Measurements from ENCODE around the gene PACS1. TPM values are rescaled to one million over a fixed set of nuclear protein-coding genes. Genes with fewer than 3 reads are reported as not detected.

Gene PACS1
- total RNA-seq, 6 experiments from 2014 or later: 5.8 to 23.7 (median 12.5) TPM

DNA sequence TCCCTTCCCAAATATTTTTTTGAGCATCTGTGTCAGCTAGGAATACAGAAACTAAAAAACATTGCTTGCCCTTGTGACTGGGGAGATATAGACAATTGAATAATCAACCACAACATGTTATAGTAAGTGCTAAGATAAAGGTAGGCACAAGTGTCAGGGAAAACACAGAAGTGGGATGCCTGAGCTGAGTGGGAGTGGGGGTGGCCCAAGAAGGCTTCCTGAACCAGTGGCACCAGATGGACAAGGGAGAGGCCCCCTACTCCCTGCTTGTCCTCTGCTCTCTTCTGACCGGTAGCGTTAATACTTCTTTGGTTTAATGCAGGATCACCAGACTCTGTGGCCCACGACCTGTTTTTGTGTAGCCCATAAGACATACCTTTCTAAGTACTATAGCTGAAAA, 48.8 kb downstream of the PACS1 start:
- Histone ChIP-seq H3K4me3 (no peak overlapping the region), H3K27me3 (no peaks in the 10 kb centered on the region), H3K9me3 (no peaks in the 10 kb centered on the region), H3K27ac (peak overlapping the region in 2 of 3 donors; percentile 29 to 40), H3K4me1 (no peaks in the 10 kb centered on the region), H3K36me3 (no peaks in the 10 kb centered on the region)
- intact Hi-C loops (cut with DNase I): no loop called here
- no peak for DNase-seq
- WGBS (ENCODE audit: insufficient coverage, low coverage, low lambda C conversion rate, missing lambda C conversion rate): 67% methylated on average over 3 of the region's 3 CpGs
- no peak for ATAC-seq
- TF ChIP-seq, protein P1, sequence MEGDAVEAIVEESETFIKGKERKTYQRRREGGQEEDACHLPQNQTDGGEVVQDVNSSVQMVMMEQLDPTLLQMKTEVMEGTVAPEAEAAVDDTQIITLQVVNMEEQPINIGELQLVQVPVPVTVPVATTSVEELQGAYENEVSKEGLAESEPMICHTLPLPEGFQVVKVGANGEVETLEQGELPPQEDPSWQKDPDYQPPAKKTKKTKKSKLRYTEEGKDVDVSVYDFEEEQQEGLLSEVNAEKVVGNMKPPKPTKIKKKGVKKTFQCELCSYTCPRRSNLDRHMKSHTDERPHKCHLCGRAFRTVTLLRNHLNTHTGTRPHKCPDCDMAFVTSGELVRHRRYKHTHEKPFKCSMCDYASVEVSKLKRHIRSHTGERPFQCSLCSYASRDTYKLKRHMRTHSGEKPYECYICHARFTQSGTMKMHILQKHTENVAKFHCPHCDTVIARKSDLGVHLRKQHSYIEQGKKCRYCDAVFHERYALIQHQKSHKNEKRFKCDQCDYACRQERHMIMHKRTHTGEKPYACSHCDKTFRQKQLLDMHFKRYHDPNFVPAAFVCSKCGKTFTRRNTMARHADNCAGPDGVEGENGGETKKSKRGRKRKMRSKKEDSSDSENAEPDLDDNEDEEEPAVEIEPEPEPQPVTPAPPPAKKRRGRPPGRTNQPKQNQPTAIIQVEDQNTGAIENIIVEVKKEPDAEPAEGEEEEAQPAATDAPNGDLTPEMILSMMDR (IDR thresholded peaks at IDR 0.05): no peak
- TF ChIP-seq POLR2A (IDR thresholded peaks at IDR 0.05): no peak

DNA sequence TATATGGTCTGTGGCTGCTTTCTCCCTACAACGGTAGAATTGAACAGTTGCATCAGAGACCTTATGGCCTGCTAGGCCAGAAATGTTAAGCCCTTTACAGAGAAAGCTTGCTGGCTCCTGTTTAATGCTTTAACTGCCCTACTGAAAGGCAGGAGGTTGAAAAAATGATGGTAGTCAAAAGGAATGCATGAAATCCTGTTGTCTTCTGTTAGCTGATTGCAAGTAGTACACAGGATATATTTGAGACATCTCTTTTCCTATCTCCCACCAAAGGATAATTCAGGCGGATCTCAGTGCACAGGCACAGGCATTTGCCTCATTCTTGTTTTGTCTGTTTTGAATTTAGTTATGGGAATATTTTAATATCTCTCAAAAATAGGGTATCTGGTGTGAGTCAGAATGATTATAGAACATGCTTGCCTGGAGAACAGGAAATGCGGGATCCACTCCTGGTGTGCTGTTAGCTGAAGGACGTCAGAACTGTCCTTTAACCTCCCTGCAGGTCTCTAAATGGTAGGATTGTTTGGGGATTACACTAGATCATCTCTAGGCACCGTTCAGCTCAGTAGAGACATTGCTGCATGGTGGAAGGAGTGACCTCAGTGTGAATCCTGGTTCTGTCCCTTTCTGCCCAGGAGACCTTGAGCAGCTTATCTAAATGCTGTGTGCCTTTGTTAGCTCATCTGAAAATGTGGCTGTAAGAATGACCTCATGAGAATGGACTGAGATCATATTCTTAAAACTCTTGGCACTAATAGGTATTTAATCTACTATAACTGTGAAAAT, 49.5 kb downstream of the PACS1 start:
- no peaks in the 10 kb centered on the region for H3K27me3 ChIP-seq
- TF ChIP-seq POLR2A (IDR thresholded peaks at IDR 0.05): no peak
- TF ChIP-seq, protein P1 (IDR thresholded peaks at IDR 0.05): no peak
- H3K4me3 ChIP-seq: no peak overlapping the region
- H3K36me3 ChIP-seq: no peaks in the 10 kb centered on the region
- no peaks in the 10 kb centered on the region for H3K9me3 ChIP-seq
- H3K4me1 ChIP-seq: no peaks in the 10 kb centered on the region
- 46% methylated on average over 5 of the region's 5 CpGs for WGBS (ENCODE audit: insufficient coverage, low coverage, low lambda C conversion rate, missing lambda C conversion rate)
- peak overlapping the region; percentile 6 to 40 (median 29) for H3K27ac ChIP-seq
- intact Hi-C loops (cut with DNase I): no loop called here
- DNase-seq (no peak), ATAC-seq (peak; percentile 48 to 85 (median 70))

DNA sequence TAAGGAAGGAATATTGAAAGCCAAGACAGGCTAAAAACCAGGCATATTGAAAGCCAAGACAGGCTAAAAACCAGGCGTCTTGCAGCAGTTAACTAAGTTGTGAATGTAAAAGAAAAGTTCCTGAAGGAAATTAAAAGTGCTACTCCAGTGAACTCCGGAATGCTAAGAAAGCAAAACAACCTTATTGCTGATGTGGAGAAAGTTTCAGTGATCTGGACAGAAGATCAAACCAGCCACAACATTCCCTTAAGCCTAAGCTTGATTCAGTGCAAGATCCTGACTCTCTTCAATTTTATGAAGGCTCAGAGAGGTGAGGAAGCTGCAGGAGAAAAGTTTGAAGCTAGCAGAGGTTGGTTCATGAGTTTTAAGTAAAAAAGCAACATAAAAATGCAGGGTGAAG, 51.4 kb downstream of the PACS1 start:
- Histone ChIP-seq H3K4me1 (no peaks in the 10 kb centered on the region), H3K4me3 (no peak overlapping the region), H3K36me3 (no peaks in the 10 kb centered on the region), H3K9me3 (no peaks in the 10 kb centered on the region), H3K27me3 (no peaks in the 10 kb centered on the region), H3K27ac (no peak overlapping the region)
- no peak for ATAC-seq
- 60% methylated on average over 2 of the region's 2 CpGs for WGBS (ENCODE audit: insufficient coverage, low coverage, low lambda C conversion rate, missing lambda C conversion rate)
- TF ChIP-seq, protein P1 (IDR thresholded peaks at IDR 0.05): no peak
- TF ChIP-seq POLR2A (IDR thresholded peaks at IDR 0.05): no peak
- intact Hi-C loops (cut with DNase I): no loop called here
- DNase-seq: no peak

DNA sequence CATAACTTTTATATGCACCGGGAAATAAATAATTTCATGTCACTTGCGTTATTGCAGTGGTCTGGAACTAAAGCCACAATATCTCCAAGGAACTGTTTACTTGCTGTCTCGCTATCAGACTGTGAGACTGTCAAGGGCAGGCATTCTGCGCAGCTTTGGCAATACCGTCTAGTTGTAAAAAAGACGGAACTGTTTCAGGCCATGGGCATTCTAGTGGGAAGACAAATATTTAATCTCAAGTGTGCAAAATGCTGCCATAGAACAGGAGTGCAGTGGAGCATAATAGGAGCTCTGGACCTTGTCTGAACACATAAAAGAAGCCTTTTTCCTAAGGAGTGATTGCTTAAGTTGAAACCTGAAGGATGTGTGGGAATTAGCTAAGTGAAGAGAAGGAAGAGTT, 53.8 kb downstream of the PACS1 start:
- no peaks in the 10 kb centered on the region for H3K9me3 ChIP-seq
- no peaks in the 10 kb centered on the region for H3K27me3 ChIP-seq
- no peak for DNase-seq
- ATAC-seq: no peak
- H3K27ac ChIP-seq: no peak overlapping the region
- H3K4me1 ChIP-seq: no peaks in the 10 kb centered on the region
- 80% methylated on average over 6 of the region's 6 CpGs for WGBS (ENCODE audit: insufficient coverage, low coverage, low lambda C conversion rate, missing lambda C conversion rate)
- H3K36me3 ChIP-seq: no peaks in the 10 kb centered on the region
- no peak overlapping the region for H3K4me3 ChIP-seq
- intact Hi-C loops (cut with DNase I): no loop called here
- TF ChIP-seq POLR2A (IDR thresholded peaks at IDR 0.05): no peak
- TF ChIP-seq, protein P1 (IDR thresholded peaks at IDR 0.05): no peak

Data from right lobe of liver (tissue), 6 donors.